Hepatocyte (in vitro differentiated cells): ENCODE measurements around the gene GORAB. TPM values are rescaled to one million over a fixed set of nuclear protein-coding genes. Genes with fewer than 3 reads are reported as not detected.

Experiments used
- DNase-seq: peaks from one replicate; pipeline ENCODE4 v3.0.0-alpha.2; 2016; ENCODE audit warnings: low spot score
- H2AFZ ChIP-seq: fragments of 200-600 bp; sonication (generic); 2 replicates; pipeline ENCODE4 v1.6.0; 2016; ENCODE audit warnings: antibody characterized with exemption, mild to moderate bottlenecking
- H3K27ac ChIP-seq: fragments of 200-600 bp; sonication (generic); 2 replicates; pipeline ENCODE4 v1.5.1; 2016; ENCODE audit warnings: mild to moderate bottlenecking
- H3K27me3 ChIP-seq: fragments of 200-600 bp; sonication (generic); 2 replicates; pipeline ENCODE4 v1.6.1; 2016
- H3K36me3 ChIP-seq: fragments of 200-600 bp; sonication (generic); replicated peaks from 2 replicates; pipeline ENCODE4 v1.5.1; 2016; ENCODE audit warnings: low read depth; ENCODE audit not compliant: insufficient read depth
- H3K4me1 ChIP-seq: fragments of 200-600 bp; sonication (generic); 2 replicates; pipeline ENCODE4 v1.5.1; 2016; ENCODE audit warnings: mild to moderate bottlenecking, moderate library complexity; ENCODE audit not compliant: insufficient read depth
- H3K4me2 ChIP-seq: fragments of 200-600 bp; sonication (generic); 2 replicates; pipeline ENCODE4 v1.6.0; 2016
- H3K4me3 ChIP-seq: fragments of 200-600 bp; sonication (generic); 2 replicates; pipeline ENCODE4 v1.5.1; 2016; ENCODE audit warnings: mild to moderate bottlenecking
- H3K79me2 ChIP-seq: fragments of 200-600 bp; sonication (generic); 2 replicates; pipeline ENCODE4 v1.6.0; 2017; ENCODE audit warnings: mild to moderate bottlenecking
- H3K9me2 ChIP-seq: fragments of 200-600 bp; sonication (generic); replicated peaks from 2 replicates; pipeline ENCODE4 v1.6.0; 2017; ENCODE audit warnings: mild to moderate bottlenecking; ENCODE audit not compliant: insufficient read depth
- H3K9me3 ChIP-seq: fragments of 200-600 bp; sonication (generic); 2 replicates; pipeline ENCODE4 v1.5.1; 2016; ENCODE audit warnings: low read depth, mild to moderate bottlenecking
- H4K20me1 ChIP-seq: fragments of 200-600 bp; sonication (generic); 2 replicates; pipeline ENCODE4 v1.6.0; 2016; ENCODE audit warnings: mild to moderate bottlenecking; ENCODE audit not compliant: insufficient read depth, poor library complexity, severe bottlenecking
- EZH2 ChIP-seq: fragments of 200-600 bp; sonication (generic); IDR thresholded peaks from 2 replicates; pipeline ENCODE4 v1.6.1; 2016; ENCODE audit warnings: antibody characterized with exemption, mild to moderate bottlenecking, borderline replicate concordance
- EZH2phosphoT487 ChIP-seq: fragments of 200-600 bp; sonication (generic); IDR thresholded peaks from one replicate; pipeline ENCODE4 v1.6.1; 2018; ENCODE audit warnings: antibody characterized with exemption, mild to moderate bottlenecking, low read depth, moderate library complexity; ENCODE audit not compliant: unreplicated experiment, severe bottlenecking
- WGBS: methylation state at CpG from one replicate; pipeline ENCODE4 v1.1.6; 2016; ENCODE audit warnings: low lambda C conversion rate; ENCODE audit errors: missing lambda C conversion rate; 5-methylcytosine and 5-hydroxymethylcytosine counted together
- polyA plus RNA-seq: library from polyadenylated mRNA; unstranded; fragments of >200 nt; fragmentation: Nextera tagmentation; extraction: Ambion mirVana; gene quantifications from 2 replicates; pipeline ENCODE4 v1.2.1, GENCODE V29; 2016
- total RNA-seq: library from RNA; depleted of rRNA; stranded (reverse); fragments of >200 nt; gene quantifications from 2 replicates; pipeline ENCODE4 v1.2.3, GENCODE V29; 2014
- TF ChIP-seq, protein P1 (sequence below): fragments of 200-600 bp; sonication (generic); IDR thresholded peaks from 2 replicates; pipeline ENCODE4 v1.5.1; 2016; ENCODE audit warnings: antibody characterized with exemption, mild to moderate bottlenecking; ENCODE audit not compliant: poor library complexity

The GORAB gene
- total and polyA plus RNA-seq, 2 experiments from 2014 or later: 10.9 to 13.7 TPM

DNA sequence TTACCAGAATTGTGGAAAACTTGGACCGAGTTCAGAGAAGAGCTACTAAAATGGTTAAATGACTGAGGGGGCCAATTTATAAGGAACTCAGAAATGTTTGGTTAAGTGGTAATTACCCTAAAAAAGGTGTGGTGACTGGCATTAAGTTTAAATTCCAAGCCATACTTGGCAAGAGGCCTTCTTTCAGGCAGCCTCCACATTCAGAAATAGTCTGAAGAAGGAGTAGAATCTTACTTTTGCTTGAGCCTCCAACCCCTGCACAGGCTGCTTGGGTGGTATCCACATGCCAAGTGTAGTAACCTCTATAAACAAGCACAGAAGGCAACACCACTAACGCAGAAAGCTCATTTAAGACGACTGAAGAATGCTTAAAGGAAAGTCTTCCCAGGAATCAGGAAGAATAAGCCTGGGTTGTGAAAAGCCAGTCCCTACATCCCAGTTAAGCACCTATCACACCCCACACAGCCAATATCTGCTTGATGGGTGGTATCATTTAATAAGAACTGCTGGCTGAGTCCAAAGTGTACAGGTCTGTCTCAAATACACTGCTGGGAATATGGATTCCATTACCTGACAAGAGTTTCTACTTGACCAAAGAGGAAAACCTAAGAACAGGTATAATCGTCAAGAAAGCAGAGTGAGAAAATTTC, 13.7 kb upstream of the GORAB start:
- Histone ChIP-seq H2AFZ (no peak overlapping the region), H3K4me1 (no peaks in the 10 kb centered on the region), H3K4me3 (no peak overlapping the region), H4K20me1 (no peaks in the 10 kb centered on the region), H3K4me2 (no peak overlapping the region), H3K36me3 (no peaks in the 10 kb centered on the region), H3K9me3 (no peaks in the 10 kb centered on the region), H3K79me2 (no peaks in the 10 kb centered on the region), H3K9me2 (no peaks in the 10 kb centered on the region), H3K27ac (no peak overlapping the region), H3K27me3 (no peaks in the 10 kb centered on the region)
- DNase-seq: no peak
- WGBS: 78% methylated on average over 4 of the region's 4 CpGs
- TF ChIP-seq EZH2phosphoT487: no peak
- TF ChIP-seq, protein P1, sequence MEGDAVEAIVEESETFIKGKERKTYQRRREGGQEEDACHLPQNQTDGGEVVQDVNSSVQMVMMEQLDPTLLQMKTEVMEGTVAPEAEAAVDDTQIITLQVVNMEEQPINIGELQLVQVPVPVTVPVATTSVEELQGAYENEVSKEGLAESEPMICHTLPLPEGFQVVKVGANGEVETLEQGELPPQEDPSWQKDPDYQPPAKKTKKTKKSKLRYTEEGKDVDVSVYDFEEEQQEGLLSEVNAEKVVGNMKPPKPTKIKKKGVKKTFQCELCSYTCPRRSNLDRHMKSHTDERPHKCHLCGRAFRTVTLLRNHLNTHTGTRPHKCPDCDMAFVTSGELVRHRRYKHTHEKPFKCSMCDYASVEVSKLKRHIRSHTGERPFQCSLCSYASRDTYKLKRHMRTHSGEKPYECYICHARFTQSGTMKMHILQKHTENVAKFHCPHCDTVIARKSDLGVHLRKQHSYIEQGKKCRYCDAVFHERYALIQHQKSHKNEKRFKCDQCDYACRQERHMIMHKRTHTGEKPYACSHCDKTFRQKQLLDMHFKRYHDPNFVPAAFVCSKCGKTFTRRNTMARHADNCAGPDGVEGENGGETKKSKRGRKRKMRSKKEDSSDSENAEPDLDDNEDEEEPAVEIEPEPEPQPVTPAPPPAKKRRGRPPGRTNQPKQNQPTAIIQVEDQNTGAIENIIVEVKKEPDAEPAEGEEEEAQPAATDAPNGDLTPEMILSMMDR: no peak
- no peak for TF ChIP-seq EZH2

DNA sequence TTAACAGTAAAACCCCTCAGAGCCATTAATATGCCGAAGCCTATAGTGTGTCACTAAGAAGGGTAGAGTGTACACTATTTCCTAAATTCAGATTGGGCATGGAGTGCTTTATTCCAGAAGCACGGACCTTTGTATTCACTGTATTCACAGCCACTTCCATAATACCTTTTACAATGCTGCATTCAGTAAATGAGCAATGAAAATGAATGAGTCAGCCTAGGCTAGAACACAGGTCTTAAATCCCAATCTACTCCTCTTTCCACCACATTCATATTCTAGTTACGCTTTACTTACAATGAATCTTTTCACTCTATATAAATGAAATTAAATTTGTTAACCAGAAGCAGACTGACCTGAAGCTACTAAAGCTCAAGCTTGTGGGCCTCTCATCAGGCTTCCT, 13.0 kb upstream of the GORAB start:
- no peaks in the 10 kb centered on the region for H3K4me1 ChIP-seq
- 85% methylated on average over 3 of the region's 3 CpGs for WGBS
- H3K9me3 ChIP-seq: no peaks in the 10 kb centered on the region
- no peaks in the 10 kb centered on the region for H3K9me2 ChIP-seq
- no peaks in the 10 kb centered on the region for H3K27me3 ChIP-seq
- no peaks in the 10 kb centered on the region for H3K36me3 ChIP-seq
- H3K4me2 ChIP-seq: no peak overlapping the region
- H4K20me1 ChIP-seq: no peaks in the 10 kb centered on the region
- H3K79me2 ChIP-seq: no peaks in the 10 kb centered on the region
- H3K27ac ChIP-seq: no peak overlapping the region
- H2AFZ ChIP-seq: no peak overlapping the region
- no peak for DNase-seq
- H3K4me3 ChIP-seq: no peak overlapping the region
- TF ChIP-seq, protein P1: no peak
- TF ChIP-seq EZH2 (no peak), EZH2phosphoT487 (no peak)

DNA sequence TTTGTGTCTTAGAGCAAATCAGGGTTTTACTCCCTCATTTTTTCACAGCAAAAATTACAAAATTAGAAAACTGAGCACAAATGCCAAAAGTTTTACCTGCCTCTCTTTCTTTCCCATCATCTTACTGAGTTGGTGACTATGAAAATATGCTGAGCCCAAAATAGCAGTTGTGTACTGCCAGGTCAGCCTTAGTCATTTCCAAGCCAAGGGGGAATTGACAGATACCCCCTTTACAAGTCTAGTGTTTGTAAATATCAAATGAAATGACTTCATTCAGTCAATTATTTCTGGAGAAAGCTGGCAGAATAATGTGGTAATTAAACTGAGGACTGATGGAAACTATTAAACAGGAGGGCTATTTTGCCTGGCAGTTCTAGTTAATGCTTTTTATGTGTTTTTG, 11.4 kb upstream of the GORAB start:
- Histone ChIP-seq H3K9me2 (no peaks in the 10 kb centered on the region), H3K27ac (no peak overlapping the region), H3K79me2 (no peaks in the 10 kb centered on the region), H3K4me3 (no peak overlapping the region), H3K4me1 (no peaks in the 10 kb centered on the region), H3K4me2 (no peak overlapping the region), H3K9me3 (no peaks in the 10 kb centered on the region), H2AFZ (no peak overlapping the region), H3K36me3 (no peaks in the 10 kb centered on the region), H3K27me3 (peaks cover 2% of the 10 kb centered on the region), H4K20me1 (no peaks in the 10 kb centered on the region)
- no peak for DNase-seq
- no peak for TF ChIP-seq EZH2
- TF ChIP-seq EZH2phosphoT487: no peak
- TF ChIP-seq, protein P1: no peak

DNA sequence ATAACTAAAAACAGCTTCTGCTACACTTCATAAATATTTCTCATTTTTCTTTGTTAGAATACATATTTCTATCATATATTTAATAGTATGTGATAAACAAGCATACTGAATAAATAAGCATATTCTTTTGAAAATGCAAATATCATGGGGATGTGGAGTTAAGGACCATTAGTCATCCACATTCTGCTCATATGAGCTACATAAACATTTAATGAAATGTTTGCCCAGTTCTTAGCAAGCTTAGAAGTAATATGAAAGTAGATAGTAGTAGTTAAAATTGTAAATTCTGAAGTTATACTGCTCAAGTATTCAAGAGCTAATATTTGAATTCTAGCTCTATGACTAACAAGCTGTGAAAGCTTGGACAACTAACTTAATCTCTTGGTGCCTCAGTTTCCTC, 10.1 kb upstream of the GORAB start:
- no peaks in the 10 kb centered on the region for H3K79me2 ChIP-seq
- no peaks in the 10 kb centered on the region for H3K9me2 ChIP-seq
- H3K36me3 ChIP-seq: no peaks in the 10 kb centered on the region
- no peak overlapping the region for H3K4me3 ChIP-seq
- H4K20me1 ChIP-seq: no peaks in the 10 kb centered on the region
- H3K27ac ChIP-seq: no peak overlapping the region
- no peak overlapping the region for H3K4me2 ChIP-seq
- no peaks in the 10 kb centered on the region for H3K9me3 ChIP-seq
- no peak for DNase-seq
- H2AFZ ChIP-seq: no peak overlapping the region
- H3K4me1 ChIP-seq: no peaks in the 10 kb centered on the region
- H3K27me3 ChIP-seq: peaks cover 6% of the 10 kb centered on the region
- no peak for TF ChIP-seq EZH2phosphoT487
- TF ChIP-seq, protein P1: no peak
- no peak for TF ChIP-seq EZH2
